SJCRH30 (cell line): ENCODE measurements around the gene TSC22D1. TPM values are rescaled to one million over a fixed set of nuclear protein-coding genes. Genes with fewer than 3 reads are reported as not detected.
"Not testable (repeated sequence)": the region's sequence is repeated elsewhere in the genome, so short reads cannot be mapped to it uniquely, and the experiment has no call there.

Experiments
- DNase-seq, 2 experiments: peaks; one replicate each; pipeline ENCODE4 v3.0.0-alpha.2; 2015 to 2020
- H3K27ac ChIP-seq: fragments of 250-450 bp; sonication (Bioruptor Pico); 2 replicates; pipeline ENCODE4 v1.5.1; 2020; ENCODE audit warnings: mild to moderate bottlenecking, moderate library complexity
- H3K27me3 ChIP-seq: fragments of 250-450 bp; sonication (Bioruptor Pico); 2 replicates; pipeline ENCODE4 v1.5.1; 2020; ENCODE audit warnings: mild to moderate bottlenecking, moderate library complexity
- H3K36me3 ChIP-seq: fragments of 250-450 bp; sonication (Bioruptor Pico); 2 replicates; pipeline ENCODE4 v1.5.1; 2020; ENCODE audit warnings: mild to moderate bottlenecking, moderate library complexity
- H3K4me1 ChIP-seq: fragments of 250-450 bp; sonication (Bioruptor Pico); 2 replicates; pipeline ENCODE4 v1.5.1; 2020; ENCODE audit warnings: mild to moderate bottlenecking, moderate library complexity
- H3K4me3 ChIP-seq: fragments of 250-450 bp; sonication (Bioruptor Pico); 2 replicates; pipeline ENCODE4 v1.5.1; 2020; ENCODE audit warnings: mild to moderate bottlenecking, moderate library complexity
- H3K9me3 ChIP-seq: fragments of 250-450 bp; sonication (Bioruptor Pico); replicated peaks from 2 replicates; pipeline ENCODE4 v1.5.1; 2020; ENCODE audit warnings: mild to moderate bottlenecking, moderate library complexity
- total RNA-seq: library from RNA; depleted of rRNA; stranded (reverse); fragments of >200 nt; shearing (Covaris generic); gene quantifications from 2 replicates; pipeline ENCODE4 v1.2.3, GENCODE V29; 2014

Gene TSC22D1
- total RNA-seq, 1 experiment from 2014 or later, result 28.0 TPM

- no peak for DNase-seq
These were observed 112.4 kb downstream of the TSC22D1 start for GRCh38 chr13:44463759-44464158.

GRCh38 chr13:44459674-44460073 is 116.5 kb downstream of the TSC22D1 start:
- H3K36me3 ChIP-seq, result no peaks in the 10 kb centered on the region
- H3K4me3 ChIP-seq, result no peak overlapping the region
- no peaks in the 10 kb centered on the region for H3K4me1 ChIP-seq
- no peaks in the 10 kb centered on the region for H3K9me3 ChIP-seq
- no peak for DNase-seq
- no peak overlapping the region for H3K27ac ChIP-seq
- H3K27me3 ChIP-seq, result no peaks in the 10 kb centered on the region

More at GRCh38 chr13:44463759-44464158, 112.4 kb downstream of the TSC22D1 start:
- Histone ChIP-seq H3K4me1 (no peaks in the 10 kb centered on the region), H3K4me3 (no peak overlapping the region), H3K36me3 (no peaks in the 10 kb centered on the region), H3K27ac (no peak overlapping the region), H3K27me3 (no peaks in the 10 kb centered on the region), H3K9me3 (no peaks in the 10 kb centered on the region)

- DNase-seq, result no peak
- H3K36me3 ChIP-seq, result no peaks in the 10 kb centered on the region
- no peak overlapping the region for H3K4me3 ChIP-seq
- no peaks in the 10 kb centered on the region for H3K27me3 ChIP-seq
- no peaks in the 10 kb centered on the region for H3K9me3 ChIP-seq
- H3K4me1 ChIP-seq, result no peaks in the 10 kb centered on the region
- no peak overlapping the region for H3K27ac ChIP-seq
These were observed 117.7 kb downstream of the TSC22D1 start for GRCh38 chr13:44458313-44458975.

- H3K27me3 ChIP-seq, DNase-seq, H3K36me3 ChIP-seq, H3K4me1 ChIP-seq, H3K9me3 ChIP-seq, H3K4me3 ChIP-seq, H3K27ac ChIP-seq: not testable (repeated sequence)
These were observed 119.9 kb downstream of the TSC22D1 start for GRCh38 chr13:44456212-44456611.

- Histone ChIP-seq H3K9me3 (no peaks in the 10 kb centered on the region), H3K27ac (no peak overlapping the region), H3K4me1 (no peaks in the 10 kb centered on the region), H3K36me3 (no peaks in the 10 kb centered on the region), H3K4me3 (no peak overlapping the region), H3K27me3 (no peaks in the 10 kb centered on the region)
- no peak for DNase-seq
These were observed 120.4 kb downstream of the TSC22D1 start for GRCh38 chr13:44455769-44456168.

- H3K36me3 ChIP-seq, result no peaks in the 10 kb centered on the region
- no peaks in the 10 kb centered on the region for H3K9me3 ChIP-seq
- no peak overlapping the region for H3K4me3 ChIP-seq
- H3K27me3 ChIP-seq, result no peaks in the 10 kb centered on the region
- no peaks in the 10 kb centered on the region for H3K4me1 ChIP-seq
- DNase-seq, result no peak
- no peak overlapping the region for H3K27ac ChIP-seq
These were observed 122.2 kb downstream of the TSC22D1 start for GRCh38 chr13:44453881-44454280.

- Histone ChIP-seq H3K27me3 (no peaks in the 10 kb centered on the region), H3K4me1 (no peaks in the 10 kb centered on the region), H3K27ac (no peak overlapping the region), H3K36me3 (no peaks in the 10 kb centered on the region), H3K9me3 (no peaks in the 10 kb centered on the region), H3K4me3 (no peak overlapping the region)
- no peak for DNase-seq
These were observed 123.1 kb downstream of the TSC22D1 start for GRCh38 chr13:44453069-44453468.

GRCh38 chr13:44452418-44452817 is 123.7 kb downstream of the TSC22D1 start:
- Histone ChIP-seq H3K4me3 (no peak overlapping the region), H3K27me3 (no peaks in the 10 kb centered on the region), H3K27ac (no peak overlapping the region), H3K36me3 (no peaks in the 10 kb centered on the region), H3K9me3 (no peaks in the 10 kb centered on the region), H3K4me1 (no peaks in the 10 kb centered on the region)
- DNase-seq, result no peak

- Histone ChIP-seq H3K36me3 (no peaks in the 10 kb centered on the region), H3K27me3 (no peaks in the 10 kb centered on the region), H3K4me1 (no peaks in the 10 kb centered on the region), H3K9me3 (no peaks in the 10 kb centered on the region), H3K4me3 (no peak overlapping the region), H3K27ac (no peak overlapping the region)
- no peak for DNase-seq
These were observed 124.5 kb downstream of the TSC22D1 start for GRCh38 chr13:44451651-44452050.

GRCh38 chr13:44451126-44451525 is 125.0 kb downstream of the TSC22D1 start:
- no peak for DNase-seq
- H3K4me3 ChIP-seq, result no peak overlapping the region

GRCh38 chr13:44449999-44450821 is 125.9 kb downstream of the TSC22D1 start:
- no peaks in the 10 kb centered on the region for H3K27me3 ChIP-seq
- H3K4me3 ChIP-seq, result no peak overlapping the region
- no peaks in the 10 kb centered on the region for H3K9me3 ChIP-seq
- no peaks in the 10 kb centered on the region for H3K36me3 ChIP-seq
- no peaks in the 10 kb centered on the region for H3K4me1 ChIP-seq
- no peak for DNase-seq
- no peak overlapping the region for H3K27ac ChIP-seq

More at GRCh38 chr13:44451126-44451525, 125.0 kb downstream of the TSC22D1 start:
- Histone ChIP-seq H3K4me1 (no peaks in the 10 kb centered on the region), H3K9me3 (no peaks in the 10 kb centered on the region), H3K27ac (no peak overlapping the region), H3K27me3 (no peaks in the 10 kb centered on the region), H3K36me3 (no peaks in the 10 kb centered on the region)

- Histone ChIP-seq H3K27me3 (no peaks in the 10 kb centered on the region), H3K4me3 (no peak overlapping the region), H3K36me3 (no peaks in the 10 kb centered on the region), H3K4me1 (no peaks in the 10 kb centered on the region), H3K9me3 (no peaks in the 10 kb centered on the region), H3K27ac (no peak overlapping the region)
- DNase-seq, result no peak
These were observed 127.3 kb downstream of the TSC22D1 start for GRCh38 chr13:44448875-44449274.

GRCh38 chr13:44448373-44448772 is 127.8 kb downstream of the TSC22D1 start:
- DNase-seq, result no peak
- Histone ChIP-seq H3K4me1 (no peaks in the 10 kb centered on the region), H3K27ac (no peak overlapping the region), H3K27me3 (no peaks in the 10 kb centered on the region), H3K36me3 (no peaks in the 10 kb centered on the region), H3K9me3 (no peaks in the 10 kb centered on the region), H3K4me3 (no peak overlapping the region)

GRCh38 chr13:44447783-44448321 is 128.3 kb downstream of the TSC22D1 start:
- Histone ChIP-seq H3K9me3 (no peaks in the 10 kb centered on the region), H3K27ac (no peak overlapping the region), H3K4me1 (no peaks in the 10 kb centered on the region), H3K27me3 (no peaks in the 10 kb centered on the region), H3K4me3 (no peak overlapping the region), H3K36me3 (no peaks in the 10 kb centered on the region)
- DNase-seq, result no peak

- Histone ChIP-seq H3K27ac (no peak overlapping the region), H3K4me3 (no peak overlapping the region), H3K9me3 (no peaks in the 10 kb centered on the region), H3K27me3 (no peaks in the 10 kb centered on the region), H3K4me1 (no peaks in the 10 kb centered on the region), H3K36me3 (no peaks in the 10 kb centered on the region)
- no peak for DNase-seq
These were observed 136.0 kb downstream of the TSC22D1 start for GRCh38 chr13:44440046-44440608.
